Neural cell (in vitro differentiated cells): ENCODE results near the gene NRL.

Experiments
- CTCF ChIP-seq: fragments of 450-650 bp; IDR thresholded peaks from 2 replicates; pipeline ENCODE4 v1.5.1; 2014; ENCODE audit warnings: antibody characterized with exemption, mild to moderate bottlenecking, moderate library complexity; ENCODE audit not compliant: poor library complexity, severe bottlenecking
- EP300 ChIP-seq: fragments of 450-650 bp; conservative IDR thresholded peaks from 2 replicates; pipeline ENCODE4 v1.6.1; 2014; ENCODE audit warnings: antibody characterized with exemption, mild to moderate bottlenecking, moderate library complexity; ENCODE audit not compliant: poor library complexity, severe bottlenecking
- POLR2AphosphoS5 ChIP-seq: IDR thresholded peaks from 2 replicates; pipeline ENCODE4 v1.6.1; 2012
- RAD21 ChIP-seq: fragments of 450-650 bp; conservative IDR thresholded peaks from 2 replicates; pipeline ENCODE4 v1.6.1; 2014; ENCODE audit warnings: antibody characterized with exemption, mild to moderate bottlenecking, moderate library complexity

- no peak for TF ChIP-seq EP300
- no peak for TF ChIP-seq RAD21
- TF ChIP-seq POLR2AphosphoS5 = no peak
- TF ChIP-seq CTCF = no peak
Observed at GRCh38 chr14:24075485-24076301, 39.1 kb downstream of the NRL start.
